ENCODE data around the gene IQCH.

IQCH gene

DNA sequence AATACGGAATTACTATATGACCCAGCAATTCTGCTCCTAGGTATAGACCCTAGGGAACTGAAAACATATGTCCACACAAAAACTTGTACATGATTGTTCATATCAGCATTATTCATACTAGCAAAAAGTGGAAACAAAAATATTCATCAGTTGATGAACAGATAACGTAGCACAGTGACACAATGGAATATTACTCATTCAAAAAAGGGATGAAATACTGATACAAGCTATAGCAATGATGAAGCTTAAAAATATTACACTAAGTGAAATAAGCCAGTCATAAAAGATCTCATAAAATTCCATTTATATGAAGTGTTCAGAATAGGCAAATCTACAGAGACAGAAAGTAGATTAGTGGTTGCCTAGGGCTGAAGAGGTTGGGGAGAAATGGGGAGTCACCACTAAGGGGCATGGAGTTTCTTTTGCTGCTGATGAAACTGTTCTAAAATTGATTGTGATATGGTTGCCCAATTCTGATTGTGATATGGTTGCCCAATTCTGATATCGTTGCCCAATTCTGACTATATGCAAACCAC is 276.9 kb downstream of the IQCH start:
- H3K27me3 ChIP-seq (ENCODE audit: insufficient read depth, low read length) = no peaks in the 10 kb centered on the region
- no peaks in the 10 kb centered on the region for H3K79me2 ChIP-seq (ENCODE audit: control insufficient read depth, insufficient read depth, low read length, unreplicated experiment)
- H3K4me1 ChIP-seq (ENCODE audit: control insufficient read depth, insufficient read depth, low read length, unreplicated experiment) = peaks cover 4% of the 10 kb centered on the region
- H3K27ac ChIP-seq (ENCODE audit: low read depth, low read length) = peak overlapping the region; percentile 62
- peaks cover 4% of the 10 kb centered on the region; the same call in 1 of the 2 replicates for H3K36me3 ChIP-seq (ENCODE audit: insufficient read depth, low read length)
- H2AFZ ChIP-seq (ENCODE audit: low read length, unreplicated experiment) = no peak overlapping the region
- no peak overlapping the region for H3K4me3 ChIP-seq (ENCODE audit: low read depth, low read length)

DNA sequence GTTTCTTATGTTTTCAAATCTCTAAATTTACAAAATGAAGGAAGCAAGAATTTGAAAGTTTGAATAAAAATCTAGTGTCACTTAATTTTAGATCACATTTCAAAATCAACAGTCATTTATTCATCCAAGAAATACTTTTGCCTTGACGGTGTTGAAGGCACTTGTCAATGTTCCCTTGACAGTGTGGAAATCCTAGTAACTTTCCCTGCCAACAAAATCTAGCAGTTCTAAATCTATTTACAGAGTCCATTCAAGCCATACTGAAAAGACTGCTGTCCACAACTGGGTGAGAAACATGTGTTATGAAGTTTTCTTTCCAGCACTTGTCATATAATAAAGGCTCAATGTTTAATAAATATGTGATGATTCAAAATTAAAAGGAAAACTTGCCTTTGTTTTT is 279.3 kb downstream of the IQCH start:
- H3K4me3 ChIP-seq (ENCODE audit: low read depth, low read length) = no peak overlapping the region
- no peaks in the 10 kb centered on the region for H3K27me3 ChIP-seq (ENCODE audit: insufficient read depth, low read length)
- H3K79me2 ChIP-seq (ENCODE audit: control insufficient read depth, insufficient read depth, low read length, unreplicated experiment) = no peaks in the 10 kb centered on the region
- H3K4me1 ChIP-seq (ENCODE audit: control insufficient read depth, insufficient read depth, low read length, unreplicated experiment) = peaks cover 4% of the 10 kb centered on the region
- H3K36me3 ChIP-seq (ENCODE audit: insufficient read depth, low read length) = no peaks in the 10 kb centered on the region
- H2AFZ ChIP-seq (ENCODE audit: low read length, unreplicated experiment) = no peak overlapping the region
- no peak overlapping the region for H3K27ac ChIP-seq (ENCODE audit: low read depth, low read length)

DNA sequence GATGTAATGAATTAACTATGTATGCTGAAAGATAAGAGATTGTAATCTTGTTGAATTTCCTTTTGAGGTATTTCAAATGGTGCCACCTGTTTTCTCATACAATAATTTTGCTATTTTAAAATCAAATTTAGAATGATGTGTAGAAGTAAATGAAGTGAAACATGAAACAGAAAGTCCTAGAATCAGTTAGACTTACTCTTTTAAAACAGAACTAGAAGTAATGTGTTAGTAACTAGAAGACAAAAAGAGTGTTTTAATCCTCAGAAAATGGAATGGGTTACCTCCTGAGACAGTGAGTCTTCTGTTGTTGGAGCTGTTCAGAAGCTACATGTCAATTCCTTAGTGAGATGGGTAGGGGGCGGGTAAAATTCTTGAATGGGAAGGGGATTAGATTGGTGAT is 279.8 kb downstream of the IQCH start:
- Histone ChIP-seq H2AFZ (ENCODE audit: low read length, unreplicated experiment) (no peak overlapping the region), H3K4me3 (ENCODE audit: low read depth, low read length) (no peak overlapping the region), H3K27me3 (ENCODE audit: insufficient read depth, low read length) (no peaks in the 10 kb centered on the region), H3K4me1 (ENCODE audit: control insufficient read depth, insufficient read depth, low read length, unreplicated experiment) (peaks cover 4% of the 10 kb centered on the region), H3K79me2 (ENCODE audit: control insufficient read depth, insufficient read depth, low read length, unreplicated experiment) (no peaks in the 10 kb centered on the region), H3K36me3 (ENCODE audit: insufficient read depth, low read length) (no peaks in the 10 kb centered on the region), H3K27ac (ENCODE audit: low read depth, low read length) (no peak overlapping the region)

DNA sequence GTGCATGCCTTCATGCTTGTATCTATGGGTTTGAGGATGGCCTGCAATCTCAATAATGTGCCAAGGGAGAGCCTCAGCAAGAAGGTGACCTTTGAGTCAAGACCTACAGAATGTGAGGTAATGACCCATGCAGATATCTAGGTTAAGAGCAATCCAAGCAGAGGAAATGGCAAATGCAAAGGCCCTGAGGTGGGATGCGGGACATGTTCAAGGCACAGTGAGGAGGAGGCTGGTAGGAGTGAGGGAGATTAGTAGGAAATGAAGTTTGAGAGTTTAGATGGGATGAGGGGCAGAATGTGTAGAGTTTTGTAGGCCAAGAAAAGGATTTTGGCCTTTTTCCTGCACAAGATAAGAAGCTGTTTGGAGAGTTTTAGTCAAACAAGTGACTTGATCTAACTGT is 283.2 kb downstream of the IQCH start:
- Histone ChIP-seq H3K27ac (ENCODE audit: low read depth, low read length) (no peak overlapping the region), H2AFZ (ENCODE audit: low read length, unreplicated experiment) (no peak overlapping the region), H3K4me1 (ENCODE audit: control insufficient read depth, insufficient read depth, low read length, unreplicated experiment) (peaks cover 11% of the 10 kb centered on the region), H3K36me3 (ENCODE audit: insufficient read depth, low read length) (no peaks in the 10 kb centered on the region), H3K79me2 (ENCODE audit: control insufficient read depth, insufficient read depth, low read length, unreplicated experiment) (no peaks in the 10 kb centered on the region), H3K4me3 (ENCODE audit: low read depth, low read length) (no peak overlapping the region), H3K27me3 (ENCODE audit: insufficient read depth, low read length) (no peaks in the 10 kb centered on the region)

DNA sequence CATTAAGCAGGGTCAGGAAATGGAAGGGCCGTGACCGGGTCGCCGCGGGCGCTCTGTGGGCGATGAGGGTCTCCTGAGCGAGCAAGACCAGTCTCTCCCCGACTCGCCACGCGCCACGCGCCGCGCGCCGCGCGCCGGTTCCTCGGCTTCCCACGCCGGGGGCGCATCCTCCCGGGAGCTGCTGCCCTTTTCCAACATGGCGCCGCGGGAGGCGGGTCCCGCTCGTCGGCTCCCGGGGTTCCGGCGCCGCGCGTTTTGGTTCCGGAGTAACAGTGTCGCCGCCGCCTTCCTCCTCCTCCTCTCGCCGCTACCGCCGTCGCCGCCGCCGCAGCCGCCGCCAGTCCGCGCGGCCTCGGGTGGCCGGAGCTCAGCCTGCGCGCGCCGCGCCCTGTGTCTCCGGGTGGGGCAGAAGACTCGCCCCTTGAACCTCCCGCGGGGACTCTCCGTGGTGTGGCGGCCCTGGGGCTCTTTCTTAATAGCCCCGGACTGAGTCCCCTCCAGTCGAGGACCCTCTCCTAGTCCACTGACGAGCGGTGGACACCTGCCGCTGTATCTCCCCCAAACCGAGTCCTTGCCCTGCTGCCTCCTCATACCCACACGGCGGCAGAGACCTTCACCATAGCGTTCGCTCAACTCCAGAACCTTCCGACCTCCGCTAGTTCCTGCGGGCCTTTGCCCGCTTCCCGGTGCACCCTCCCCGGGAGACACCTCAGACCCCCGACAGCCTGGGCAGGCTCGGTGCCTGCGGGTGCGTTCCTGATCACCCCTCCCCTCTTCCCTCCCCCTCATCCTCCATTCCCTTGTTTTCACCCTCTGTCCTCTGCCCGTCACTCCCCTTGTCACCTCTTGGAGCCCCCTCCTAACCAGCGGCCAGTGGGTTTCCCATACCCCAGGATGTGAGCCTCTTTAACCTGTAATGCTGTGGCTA is 288.1 kb downstream of the IQCH start, which contains the start of gene MAP2K5:
MAP2K5 (plus strand) TSS at position 284 of the 928 bp plus-strand sequence; CDS start at position 917, 633 bp downstream.
- peak within 1 kb of the TSS; percentile 7; the same call in 1 of the 2 replicates for H3K27ac ChIP-seq (ENCODE audit: low read depth, low read length)
- peak within 1 kb of the TSS; percentile 97 for H2AFZ ChIP-seq (ENCODE audit: low read length, unreplicated experiment)
- H3K36me3 ChIP-seq (ENCODE audit: insufficient read depth, low read length) = no peaks in the 10 kb centered on the region
- peaks cover 3% of the 10 kb centered on the region for H3K79me2 ChIP-seq (ENCODE audit: control insufficient read depth, insufficient read depth, low read length, unreplicated experiment)
- peak within 1 kb of the TSS; percentile 96 for H3K4me3 ChIP-seq (ENCODE audit: low read depth, low read length)
- peaks cover 18% of the 10 kb centered on the region for H3K4me1 ChIP-seq (ENCODE audit: control insufficient read depth, insufficient read depth, low read length, unreplicated experiment)
- no peaks in the 10 kb centered on the region for H3K27me3 ChIP-seq (ENCODE audit: insufficient read depth, low read length)

DNA sequence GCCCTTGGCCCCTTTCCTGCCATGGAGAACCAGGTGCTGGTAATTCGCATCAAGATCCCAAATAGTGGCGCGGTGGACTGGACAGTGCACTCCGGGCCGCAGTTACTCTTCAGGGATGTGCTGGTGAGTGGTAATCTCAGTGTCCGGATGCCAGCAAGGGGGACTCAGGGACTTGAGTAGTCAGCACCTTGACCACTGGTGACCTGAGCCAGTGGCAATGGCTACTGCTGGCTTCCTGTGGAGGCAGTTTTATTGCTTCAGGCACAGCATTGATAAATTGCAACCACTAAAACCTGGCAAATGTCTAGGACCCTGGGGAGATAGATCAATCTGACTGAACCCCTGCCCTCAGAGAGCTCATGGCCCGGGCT is 288.7 kb downstream of the IQCH start:
- Histone ChIP-seq H3K36me3 (ENCODE audit: insufficient read depth, low read length) (no peaks in the 10 kb centered on the region), H2AFZ (ENCODE audit: low read length, unreplicated experiment) (peak overlapping the region; percentile 97), H3K4me3 (ENCODE audit: low read depth, low read length) (peak overlapping the region; percentile 96), H3K4me1 (ENCODE audit: control insufficient read depth, insufficient read depth, low read length, unreplicated experiment) (peaks cover 22% of the 10 kb centered on the region), H3K27me3 (ENCODE audit: insufficient read depth, low read length) (no peaks in the 10 kb centered on the region), H3K27ac (ENCODE audit: low read depth, low read length) (no peak overlapping the region), H3K79me2 (ENCODE audit: control insufficient read depth, insufficient read depth, low read length, unreplicated experiment) (peaks cover 3% of the 10 kb centered on the region)

DNA sequence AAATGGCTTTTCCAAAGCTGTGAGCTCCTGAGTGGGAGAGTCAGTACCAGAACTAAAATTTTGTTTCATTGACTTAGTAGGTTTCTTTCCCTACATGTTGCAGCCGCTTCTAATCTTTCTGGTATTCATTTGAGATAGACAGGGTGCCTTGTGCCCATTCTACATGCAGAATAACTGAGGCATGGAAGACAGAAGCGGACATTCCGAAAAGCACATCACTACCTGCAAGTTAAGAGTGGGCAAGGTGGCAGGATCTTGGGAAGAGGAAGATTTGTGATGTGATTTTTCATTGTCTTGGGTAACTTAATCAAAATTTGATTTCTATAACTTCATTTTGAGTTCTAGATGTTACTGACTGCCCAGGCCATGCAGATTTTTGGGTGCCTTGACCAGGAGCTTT is 289.9 kb downstream of the IQCH start:
- Histone ChIP-seq H3K36me3 (ENCODE audit: insufficient read depth, low read length) (no peaks in the 10 kb centered on the region), H3K4me1 (ENCODE audit: control insufficient read depth, insufficient read depth, low read length, unreplicated experiment) (peaks cover 21% of the 10 kb centered on the region), H3K27ac (ENCODE audit: low read depth, low read length) (no peak overlapping the region), H3K79me2 (ENCODE audit: control insufficient read depth, insufficient read depth, low read length, unreplicated experiment) (peaks cover 3% of the 10 kb centered on the region), H3K4me3 (ENCODE audit: low read depth, low read length) (no peak overlapping the region; the same call in 1 of the 2 replicates), H2AFZ (ENCODE audit: low read length, unreplicated experiment) (no peak overlapping the region), H3K27me3 (ENCODE audit: insufficient read depth, low read length) (no peaks in the 10 kb centered on the region)

DNA sequence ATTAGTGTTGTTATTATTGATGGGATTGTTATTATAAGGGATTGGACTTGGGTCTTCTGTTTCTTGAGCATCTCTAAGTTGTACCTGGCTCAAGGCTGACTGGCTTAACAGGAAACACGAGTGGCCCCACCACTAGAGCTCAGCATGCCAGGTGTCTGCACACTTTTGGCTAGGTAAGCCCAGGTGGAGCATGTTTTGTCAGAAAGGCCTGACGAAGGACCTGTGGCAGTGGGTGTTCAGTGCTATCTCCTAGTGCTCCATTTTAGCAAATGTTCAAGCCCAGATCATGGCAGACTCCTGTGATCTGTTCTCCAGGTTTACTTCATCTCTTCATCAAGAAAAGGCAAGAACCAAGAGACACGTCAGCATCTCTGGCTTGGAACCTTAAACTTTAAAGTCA is 291.3 kb downstream of the IQCH start:
- Histone ChIP-seq H3K4me3 (ENCODE audit: low read depth, low read length) (no peak overlapping the region), H2AFZ (ENCODE audit: low read length, unreplicated experiment) (no peak overlapping the region), H3K4me1 (ENCODE audit: control insufficient read depth, insufficient read depth, low read length, unreplicated experiment) (peaks cover 14% of the 10 kb centered on the region), H3K36me3 (ENCODE audit: insufficient read depth, low read length) (no peaks in the 10 kb centered on the region), H3K27me3 (ENCODE audit: insufficient read depth, low read length) (no peaks in the 10 kb centered on the region), H3K27ac (ENCODE audit: low read depth, low read length) (no peak overlapping the region), H3K79me2 (ENCODE audit: control insufficient read depth, insufficient read depth, low read length, unreplicated experiment) (peaks cover 3% of the 10 kb centered on the region)

DNA sequence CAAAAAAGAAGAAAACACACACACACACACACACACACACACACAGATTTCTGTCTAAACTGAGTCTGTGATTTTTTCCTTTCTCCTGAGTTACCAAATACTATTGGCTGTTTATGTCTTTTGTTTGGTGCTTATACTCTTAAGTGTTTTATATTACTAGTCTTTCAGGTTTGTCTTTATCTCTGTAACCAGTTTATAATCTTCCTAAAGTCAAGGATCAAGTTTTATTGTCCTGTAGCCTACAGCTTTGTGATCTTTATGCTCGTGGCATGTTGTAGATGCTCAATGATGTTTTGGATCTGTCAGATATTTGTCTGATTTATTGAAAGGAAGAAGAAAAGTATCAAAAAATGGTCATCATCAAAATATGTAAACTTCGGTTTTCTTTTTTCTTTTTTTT is 292.5 kb downstream of the IQCH start:
- Histone ChIP-seq H3K36me3 (ENCODE audit: insufficient read depth, low read length) (no peaks in the 10 kb centered on the region), H3K27me3 (ENCODE audit: insufficient read depth, low read length) (no peaks in the 10 kb centered on the region), H3K4me3 (ENCODE audit: low read depth, low read length) (no peak overlapping the region), H2AFZ (ENCODE audit: low read length, unreplicated experiment) (no peak overlapping the region), H3K79me2 (ENCODE audit: control insufficient read depth, insufficient read depth, low read length, unreplicated experiment) (peaks cover 3% of the 10 kb centered on the region), H3K27ac (ENCODE audit: low read depth, low read length) (no peak overlapping the region), H3K4me1 (ENCODE audit: control insufficient read depth, insufficient read depth, low read length, unreplicated experiment) (peaks cover 11% of the 10 kb centered on the region)

DNA sequence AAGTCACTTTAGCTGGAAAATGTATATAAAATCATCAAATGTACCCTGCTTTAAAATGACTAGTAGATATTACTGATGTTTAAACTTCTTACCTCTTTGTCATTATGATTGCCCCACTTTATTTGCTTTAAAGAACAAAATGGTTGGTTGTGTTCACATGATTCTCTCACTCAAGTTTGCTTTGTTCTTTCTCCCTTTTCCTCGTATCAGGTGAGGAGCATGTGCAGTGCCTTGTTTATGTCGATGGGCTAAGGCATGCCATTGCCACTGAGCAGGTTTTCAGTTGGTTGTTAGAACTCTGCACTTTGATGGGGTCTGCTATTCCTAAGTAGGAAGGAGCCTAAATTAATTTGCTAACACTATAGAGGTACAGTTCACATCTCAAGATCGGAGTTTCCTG is 293.2 kb downstream of the IQCH start:
- H3K4me3 ChIP-seq (ENCODE audit: low read depth, low read length) = no peak overlapping the region
- H3K27ac ChIP-seq (ENCODE audit: low read depth, low read length) = no peak overlapping the region
- H2AFZ ChIP-seq (ENCODE audit: low read length, unreplicated experiment) = no peak overlapping the region
- H3K36me3 ChIP-seq (ENCODE audit: insufficient read depth, low read length) = no peaks in the 10 kb centered on the region
- H3K27me3 ChIP-seq (ENCODE audit: insufficient read depth, low read length) = no peaks in the 10 kb centered on the region
- peaks cover 11% of the 10 kb centered on the region for H3K4me1 ChIP-seq (ENCODE audit: control insufficient read depth, insufficient read depth, low read length, unreplicated experiment)
- H3K79me2 ChIP-seq (ENCODE audit: control insufficient read depth, insufficient read depth, low read length, unreplicated experiment) = peaks cover 3% of the 10 kb centered on the region
